DMS79 treated with DMSO at 0.1 percent for 48 hours (cell line): ENCODE data around the gene APELA.
"Not testable (repeated sequence)": the region's sequence is repeated elsewhere in the genome, so short reads cannot be mapped to it uniquely, and the experiment has no call there.

Experiments
- DNase-seq: peaks from one replicate; lab custom pipeline; 2025; lab: John Stamatoyannopoulos, UW

APELA gene

GRCh38 chr4:164926301-164926700 lies 49.3 kb downstream of the APELA start:
- DNase-seq = no peak

GRCh38 chr4:164927101-164927500 lies 50.1 kb downstream of the APELA start:
- not testable (repeated sequence) for DNase-seq

- DNase-seq = no peak
Measured at GRCh38 chr4:164930647-164931046, 53.7 kb downstream of the APELA start.

GRCh38 chr4:164931551-164932324 lies 54.8 kb downstream of the APELA start:
- DNase-seq = no peak

GRCh38 chr4:164933244-164933643 lies 56.3 kb downstream of the APELA start:
- DNase-seq = no peak

- no peak for DNase-seq
Measured at GRCh38 chr4:164935363-164935762, 58.4 kb downstream of the APELA start.

GRCh38 chr4:164935865-164936606 lies 59.1 kb downstream of the APELA start:
- DNase-seq = not testable (repeated sequence)

GRCh38 chr4:164937576-164938270 lies 60.7 kb downstream of the APELA start:
- DNase-seq = no peak

- no peak for DNase-seq
Measured at GRCh38 chr4:164943192-164943591, 66.2 kb downstream of the APELA start.

GRCh38 chr4:164945146-164945545 lies 68.2 kb downstream of the APELA start:
- DNase-seq = no peak

GRCh38 chr4:164946810-164947209 lies 69.8 kb downstream of the APELA start:
- no peak for DNase-seq
